G401.6 (cell line): ENCODE results near the gene PTPRN2.

Experiments
- FAIRE-seq: peaks from 2 replicates; lab custom pipeline; 2012; peaks lifted over from hg19 to GRCh38; lab: Jason Lieb, UNC

Gene PTPRN2

GRCh38 chr7:158576050-158576762, 11.4 kb downstream of the PTPRN2 start:
- no peak for FAIRE-seq

GRCh38 chr7:158574308-158575036, 13.2 kb downstream of the PTPRN2 start:
- no peak for FAIRE-seq

GRCh38 chr7:158573310-158573709, 14.3 kb downstream of the PTPRN2 start:
- no peak for FAIRE-seq

DNA sequence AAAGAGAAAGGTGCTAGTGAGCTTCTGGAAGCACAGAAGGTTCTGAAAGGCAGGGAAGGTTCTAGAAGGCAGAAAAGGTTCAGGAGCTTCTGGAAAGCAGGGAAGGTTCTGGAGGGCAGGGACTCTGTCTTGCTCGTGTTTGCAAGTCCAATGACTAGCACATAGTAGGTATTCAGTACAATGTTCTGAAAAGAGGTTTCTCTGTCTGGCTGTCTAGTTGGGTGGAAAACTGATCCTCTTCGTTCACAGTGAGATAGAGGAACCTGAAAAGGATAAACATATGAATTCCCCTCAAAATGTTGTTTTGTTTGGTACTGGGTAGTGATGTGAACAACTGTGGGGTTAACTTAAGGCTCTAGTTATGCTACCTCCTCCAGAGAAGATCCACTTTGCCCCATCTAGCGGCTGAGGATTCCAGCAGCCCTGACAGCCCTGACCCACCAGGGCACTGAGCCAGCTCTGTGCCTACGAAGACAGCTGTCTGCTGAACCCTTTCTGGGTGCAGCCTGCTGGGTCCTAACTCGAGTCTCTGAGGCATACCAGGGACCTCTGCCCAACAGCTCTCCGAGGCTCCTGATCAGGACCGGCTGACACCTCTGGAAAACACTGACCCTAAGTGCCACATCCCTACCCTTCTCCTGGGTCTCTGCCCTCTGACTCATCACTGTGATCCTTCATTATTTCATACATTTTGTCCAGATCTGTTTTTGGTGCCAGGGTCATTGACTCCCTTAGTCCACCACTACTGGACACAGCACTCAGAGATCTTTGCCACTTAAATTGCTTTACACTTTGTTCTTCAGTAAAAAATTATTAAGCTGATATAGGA, 15.4 kb downstream of the PTPRN2 start:
- FAIRE-seq: no peak

DNA sequence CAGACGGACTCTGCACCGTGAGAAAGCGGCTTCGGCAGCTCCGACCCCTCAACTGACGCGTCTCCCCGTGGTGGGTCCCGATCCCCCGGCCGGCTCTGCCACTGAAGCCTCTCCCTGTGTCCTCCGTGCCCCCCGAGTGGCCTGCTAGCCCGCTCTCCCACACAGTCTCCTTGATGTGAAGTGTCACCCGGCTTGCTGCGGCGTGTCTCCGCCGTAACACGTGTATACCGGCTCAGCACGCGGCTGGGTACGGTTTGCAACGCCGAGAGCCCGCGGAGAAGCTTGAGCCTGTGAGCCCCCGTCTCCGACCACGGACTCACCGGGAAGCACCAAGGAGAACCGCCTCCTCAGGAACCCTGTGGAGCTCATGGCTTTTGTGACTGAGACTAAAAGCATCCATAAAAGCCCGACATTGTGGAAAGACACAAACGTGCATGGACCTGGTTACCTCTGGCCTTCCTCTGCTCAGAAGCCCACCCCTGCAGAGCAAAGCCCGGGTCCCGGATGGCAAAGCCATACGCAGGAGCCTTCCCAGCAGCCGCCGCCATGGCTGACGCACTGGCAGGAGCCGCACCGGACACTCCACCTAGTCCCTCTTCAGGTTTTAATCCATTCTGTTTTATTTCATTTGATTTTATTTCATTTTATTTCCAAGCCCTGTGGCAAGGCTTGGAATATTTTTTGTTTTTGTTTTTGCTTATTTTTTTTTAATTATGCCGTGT, 17.0 kb downstream of the PTPRN2 start:
- no peak for FAIRE-seq

DNA sequence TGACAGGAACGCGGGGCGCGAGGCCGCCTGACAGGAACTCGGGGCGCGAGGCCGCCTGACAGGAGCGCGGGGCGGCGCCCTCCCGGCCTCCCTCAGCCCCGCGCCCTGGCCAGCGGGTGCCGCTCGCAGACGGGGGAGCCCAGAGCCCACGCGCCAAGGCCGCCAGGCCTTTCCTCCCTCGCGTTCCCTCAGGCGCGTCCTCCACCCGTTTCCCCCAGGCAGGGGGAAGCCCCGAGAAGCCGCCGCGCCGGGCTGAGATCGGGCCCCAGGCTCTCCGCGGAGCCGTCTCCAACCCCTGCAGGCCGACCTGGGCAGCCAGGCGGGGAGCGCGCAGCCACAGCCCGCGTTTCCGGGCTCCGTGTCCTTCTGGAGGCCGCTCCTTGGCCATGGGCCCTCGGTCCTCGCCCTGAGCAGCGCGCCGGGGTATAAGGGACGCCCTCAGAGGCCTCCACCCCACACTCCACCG, 17.7 kb downstream of the PTPRN2 start:
- FAIRE-seq: no peak

DNA sequence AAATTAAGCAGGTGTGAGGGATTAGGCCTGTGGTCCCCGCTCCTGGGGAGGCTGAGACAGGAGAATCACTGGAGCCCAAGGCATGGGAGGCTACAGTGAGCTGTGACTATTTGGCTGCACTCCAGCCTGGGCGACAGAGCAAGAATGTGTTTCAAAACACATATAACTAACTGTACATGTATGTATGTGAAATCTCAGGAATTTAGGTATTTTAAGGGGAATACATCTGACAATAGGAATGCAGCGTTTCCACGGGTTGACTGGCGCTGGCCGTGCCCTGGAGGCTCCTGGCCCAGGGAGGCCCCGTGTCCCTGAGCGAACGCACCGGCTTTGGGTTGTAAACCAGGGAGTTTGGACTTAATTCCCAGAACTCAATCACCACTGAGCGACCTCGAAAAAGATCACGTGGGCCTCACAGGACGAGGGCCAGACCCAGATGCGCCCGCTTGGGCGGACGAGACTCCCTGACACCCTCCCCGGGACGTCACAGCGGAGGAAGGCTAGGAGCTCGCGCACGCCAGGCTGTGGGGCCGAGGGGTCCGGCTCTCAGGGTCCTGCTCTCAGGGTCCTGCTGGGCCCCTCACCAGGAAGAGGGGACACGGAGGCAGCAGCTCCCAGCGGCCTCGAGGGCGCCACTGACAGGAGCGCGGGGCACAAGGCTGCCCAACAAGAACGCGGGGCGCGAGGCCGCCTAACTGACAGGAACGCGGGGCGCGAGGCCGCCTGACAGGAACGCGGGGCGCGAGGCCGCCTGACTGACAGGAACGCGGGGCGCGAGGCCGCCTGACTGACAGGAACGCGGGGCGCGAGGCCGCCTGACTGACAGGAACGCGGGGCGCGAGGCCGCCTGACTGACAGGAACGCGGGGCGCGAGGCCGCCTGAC, 18.4 kb downstream of the PTPRN2 start:
- FAIRE-seq: no peak

- no peak for FAIRE-seq
Measured at GRCh38 chr7:158567153-158567603, 20.4 kb downstream of the PTPRN2 start.

DNA sequence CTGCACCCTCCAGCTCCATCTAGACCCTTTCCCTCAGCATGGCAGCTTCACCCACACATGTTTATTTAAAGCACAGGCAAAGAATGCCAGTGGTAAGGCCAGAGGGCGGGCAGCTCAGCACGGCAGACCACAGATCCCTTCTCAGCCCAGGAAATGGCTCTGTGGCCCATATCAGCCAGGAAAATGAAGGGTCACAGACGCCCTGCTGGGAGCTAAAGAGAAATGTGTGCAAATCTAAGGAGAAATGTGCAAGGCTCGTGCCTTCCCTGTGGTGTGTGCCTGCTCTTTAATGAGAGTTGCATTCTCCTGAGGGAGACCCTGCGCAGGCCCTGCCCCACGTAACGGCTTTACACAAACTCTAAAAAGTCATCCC, 23.0 kb downstream of the PTPRN2 start:
- FAIRE-seq: no peak

- FAIRE-seq: no peak
Measured at GRCh38 chr7:158563911-158564662, 23.5 kb downstream of the PTPRN2 start.

- FAIRE-seq: no peak
Measured at GRCh38 chr7:158563051-158563450, 24.6 kb downstream of the PTPRN2 start.

GRCh38 chr7:158562517-158562916, 25.1 kb downstream of the PTPRN2 start:
- no peak for FAIRE-seq

- FAIRE-seq: no peak
Measured at GRCh38 chr7:158561659-158562058, 26.0 kb downstream of the PTPRN2 start.

DNA sequence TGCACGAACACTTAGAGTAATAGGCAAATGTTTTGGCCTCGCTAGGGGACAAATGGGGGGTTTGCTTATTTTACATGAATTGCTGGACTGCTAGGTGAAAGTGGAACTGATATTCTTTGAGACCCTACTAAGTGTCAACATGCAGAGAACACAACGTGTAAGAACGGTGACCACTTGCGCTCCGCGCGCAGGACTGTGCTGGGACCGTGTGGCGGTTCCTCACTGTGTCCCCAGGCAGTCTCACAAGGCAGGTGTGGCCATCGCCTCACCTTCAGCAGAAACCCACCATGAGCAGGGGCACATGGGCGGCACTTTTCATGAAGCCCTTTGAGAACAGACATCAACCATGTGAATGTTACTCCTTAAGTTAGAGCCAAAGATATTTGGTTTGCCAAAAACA, 27.2 kb downstream of the PTPRN2 start:
- FAIRE-seq: no peak

GRCh38 chr7:158559356-158559755, 28.3 kb downstream of the PTPRN2 start:
- no peak for FAIRE-seq

DNA sequence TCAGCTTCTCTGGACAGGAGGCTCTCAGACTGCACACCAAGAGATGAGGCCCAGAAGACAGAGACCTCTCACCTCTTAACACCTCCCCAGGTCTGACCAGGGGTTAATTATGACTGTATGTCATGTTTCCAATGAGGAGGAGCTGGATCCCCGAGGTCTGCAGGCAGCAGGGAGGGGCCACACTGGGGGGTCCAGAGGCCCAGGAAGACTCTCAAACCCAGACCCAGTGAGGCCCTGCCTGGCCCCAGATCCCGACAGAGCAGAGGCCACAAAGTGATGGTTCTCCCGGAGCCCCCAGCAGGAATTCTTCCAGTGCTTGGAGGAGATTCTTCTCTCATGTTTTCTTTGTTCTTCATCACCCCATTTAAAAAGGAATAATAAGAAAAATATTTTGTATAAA, 28.8 kb downstream of the PTPRN2 start:
- FAIRE-seq: no peak

- no peak for FAIRE-seq
Measured at GRCh38 chr7:158557441-158557755, 30.2 kb downstream of the PTPRN2 start.

DNA sequence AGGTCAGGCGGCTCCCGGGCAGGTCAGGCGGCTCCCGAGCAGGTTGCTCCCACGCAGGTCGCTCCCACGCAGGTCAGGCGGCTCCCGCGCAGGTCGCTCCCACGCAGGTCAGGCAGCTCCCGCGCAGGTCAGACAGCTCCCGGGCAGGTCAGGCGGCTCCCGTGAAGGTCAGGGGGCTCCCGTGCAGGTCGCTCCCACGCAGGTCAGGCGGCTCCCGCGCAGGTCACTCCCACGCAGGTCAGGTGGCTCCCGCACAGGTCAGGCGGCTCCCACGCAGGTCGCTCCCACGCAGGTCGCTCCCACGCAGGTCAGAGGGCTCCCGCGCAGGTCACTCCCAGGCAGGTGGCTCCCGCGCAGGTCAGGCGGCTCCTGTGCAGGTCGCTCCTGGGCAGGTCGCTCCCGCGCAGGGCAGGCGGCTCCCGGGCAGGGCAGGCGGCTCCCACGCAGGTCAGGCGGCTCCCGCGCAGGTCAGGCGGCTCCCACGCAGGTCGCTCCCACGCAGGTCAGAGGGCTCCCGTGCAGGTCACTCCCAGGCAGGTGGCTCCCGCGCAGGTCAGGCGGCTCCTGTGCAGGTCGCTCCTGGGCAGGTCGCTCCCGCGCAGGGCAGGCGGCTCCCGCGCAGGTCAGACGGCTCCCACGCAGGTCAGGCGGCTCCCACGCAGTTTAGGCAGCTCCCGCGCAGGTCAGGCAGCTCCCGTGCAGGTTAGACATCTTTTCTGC, 30.7 kb downstream of the PTPRN2 start:
- no peak for FAIRE-seq

GRCh38 chr7:158555034-158555520, 32.5 kb downstream of the PTPRN2 start:
- no peak for FAIRE-seq
